Measurements from ENCODE around the gene SCO2.

Gene SCO2

GRCh38 chr22:50505776-50506610, 19.4 kb downstream of the SCO2 start:
- H3K9me3 ChIP-seq (ENCODE audit: control insufficient read depth, low read length) = no peaks in the 10 kb centered on the region
- H3K27me3 ChIP-seq (ENCODE audit: control insufficient read depth, insufficient read depth, low read length, poor library complexity, severe bottlenecking) = no peaks in the 10 kb centered on the region
- 88 to 89% methylated on average over 41 of the region's 41 CpGs for WGBS, 2 experiments
- H3K4me1 ChIP-seq (ENCODE audit: control insufficient read depth, insufficient read depth, low read length) = peaks cover 9% of the 10 kb centered on the region
- no peak overlapping the region for H3K4me3 ChIP-seq (ENCODE audit: insufficient read depth, low read depth, low read length)
- peaks cover 4% of the 10 kb centered on the region for H3K36me3 ChIP-seq (ENCODE audit: control insufficient read depth, insufficient read depth, low read length)
- no peak overlapping the region for H3K27ac ChIP-seq (ENCODE audit: insufficient read depth, low read depth, low read length, poor library complexity, severe bottlenecking)

DNA sequence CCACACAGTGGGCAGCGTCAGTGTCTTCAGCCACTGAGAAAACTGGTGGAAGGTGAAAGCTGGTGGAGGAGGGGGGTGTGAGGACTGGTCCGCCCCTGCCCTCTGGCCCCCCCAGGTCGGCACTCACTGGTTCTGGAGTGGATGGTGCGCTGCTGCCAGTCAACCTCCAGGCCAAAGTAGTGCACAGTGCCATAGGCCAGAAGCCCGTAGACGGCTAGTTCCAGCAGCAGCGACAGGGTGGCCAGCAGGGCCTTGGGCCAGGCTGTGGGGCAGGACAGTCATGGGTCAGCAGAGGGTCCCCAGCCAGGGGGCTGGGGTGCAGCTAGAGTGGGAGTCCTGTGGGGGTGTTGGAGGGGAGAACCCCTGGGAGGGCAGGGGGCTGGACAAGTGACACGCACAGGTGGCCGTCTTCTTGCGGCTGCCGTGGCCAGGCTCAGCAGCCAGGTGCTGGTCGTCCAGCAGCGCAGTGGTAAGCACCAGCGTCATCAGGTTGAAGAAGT, 20.1 kb downstream of the SCO2 start:
- Histone ChIP-seq H3K27ac (ENCODE audit: insufficient read depth, low read depth, low read length, poor library complexity, severe bottlenecking) (no peak overlapping the region), H3K4me3 (ENCODE audit: insufficient read depth, low read depth, low read length) (no peak overlapping the region), H3K27me3 (ENCODE audit: control insufficient read depth, insufficient read depth, low read length, poor library complexity, severe bottlenecking) (no peaks in the 10 kb centered on the region), H3K36me3 (ENCODE audit: control insufficient read depth, insufficient read depth, low read length) (peaks cover 4% of the 10 kb centered on the region), H3K4me1 (ENCODE audit: control insufficient read depth, insufficient read depth, low read length) (peaks cover 9% of the 10 kb centered on the region), H3K9me3 (ENCODE audit: control insufficient read depth, low read length) (no peaks in the 10 kb centered on the region)
- WGBS, 2 experiments = 92 to 93% methylated on average over 14 of the region's 14 CpGs

DNA sequence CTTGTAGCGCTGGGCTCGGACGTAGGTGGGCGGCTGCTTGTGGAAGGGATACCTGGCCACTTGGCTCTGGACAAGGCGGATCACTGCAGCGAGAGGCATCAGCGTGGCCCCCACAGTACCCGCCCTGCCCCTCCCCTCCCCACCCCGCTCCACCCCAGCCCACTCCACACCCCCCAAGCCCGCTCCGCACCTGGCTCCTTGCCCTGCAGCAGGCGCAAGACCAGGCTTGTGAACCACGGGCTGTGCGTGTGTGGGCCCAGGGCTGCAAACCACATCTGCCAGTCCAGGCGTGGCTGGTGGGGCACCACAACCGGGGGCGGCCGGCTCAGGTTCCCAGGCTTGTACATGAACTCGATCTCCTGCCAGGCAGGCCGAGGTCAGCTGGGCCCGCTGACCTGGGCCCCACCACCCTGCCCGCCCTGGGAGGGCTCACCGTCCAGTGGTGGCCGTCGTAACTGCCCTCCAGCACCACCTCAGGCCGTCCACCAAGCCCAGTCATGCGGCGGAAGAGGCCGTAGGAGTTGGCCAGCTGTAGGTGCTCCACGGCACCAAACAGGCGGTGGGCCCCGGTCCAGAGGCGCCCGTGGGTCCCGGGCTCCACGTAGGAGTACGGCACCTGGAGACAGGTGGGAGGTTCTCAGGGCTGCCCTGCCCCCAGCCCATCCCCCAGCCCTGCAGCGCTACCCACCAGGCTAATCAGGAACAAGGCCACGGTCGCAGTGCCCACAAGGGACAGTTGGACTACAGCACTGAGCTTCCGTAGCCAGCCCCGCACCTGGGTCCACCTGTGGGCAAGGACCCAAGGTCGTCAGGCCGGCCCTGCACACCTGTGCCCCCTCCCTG, 20.8 kb downstream of the SCO2 start:
- H3K4me3 ChIP-seq (ENCODE audit: insufficient read depth, low read depth, low read length) = no peak overlapping the region
- no peaks in the 10 kb centered on the region for H3K27me3 ChIP-seq (ENCODE audit: control insufficient read depth, insufficient read depth, low read length, poor library complexity, severe bottlenecking)
- H3K36me3 ChIP-seq (ENCODE audit: control insufficient read depth, insufficient read depth, low read length) = peaks cover 4% of the 10 kb centered on the region
- H3K4me1 ChIP-seq (ENCODE audit: control insufficient read depth, insufficient read depth, low read length) = peaks cover 8% of the 10 kb centered on the region
- H3K27ac ChIP-seq (ENCODE audit: insufficient read depth, low read depth, low read length, poor library complexity, severe bottlenecking) = no peak overlapping the region
- no peaks in the 10 kb centered on the region for H3K9me3 ChIP-seq (ENCODE audit: control insufficient read depth, low read length)
- WGBS, 2 experiments = 94 to 95% methylated on average over 42 to 43 of the region's 44 CpGs

DNA sequence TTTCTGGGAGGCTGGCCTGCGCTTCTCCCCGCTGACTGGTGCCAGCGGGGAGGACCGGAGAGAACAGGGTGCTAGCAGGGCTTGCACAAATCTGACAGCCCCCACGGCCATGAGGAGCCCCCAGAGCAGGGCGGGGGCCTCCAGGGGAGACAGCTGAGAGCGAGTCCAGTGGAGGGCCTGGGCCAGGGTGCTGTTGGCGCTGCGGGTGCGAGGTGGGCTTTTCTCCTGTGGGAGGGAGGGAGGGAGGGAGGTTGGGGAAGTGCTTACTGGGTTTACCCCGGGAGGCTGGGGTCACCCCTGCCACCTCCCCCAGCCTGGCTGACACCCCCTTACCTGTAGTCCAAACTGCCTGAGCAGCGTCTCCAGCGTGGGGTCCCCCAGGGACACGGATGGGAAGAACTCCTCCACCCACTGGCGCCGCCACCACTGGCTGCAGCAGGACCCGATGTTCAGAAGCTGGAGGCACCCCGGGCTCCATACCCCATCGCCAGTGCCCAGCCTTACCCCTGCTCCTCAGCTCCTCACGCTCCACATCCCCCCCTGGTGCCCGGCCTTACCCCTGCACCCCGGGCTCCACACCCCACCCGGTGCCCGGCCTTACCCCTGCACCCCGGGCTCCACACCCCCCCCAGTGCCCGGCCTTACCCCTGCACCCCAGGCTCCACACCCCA, 21.8 kb downstream of the SCO2 start:
- Histone ChIP-seq H3K4me3 (ENCODE audit: insufficient read depth, low read depth, low read length) (no peak overlapping the region), H3K4me1 (ENCODE audit: control insufficient read depth, insufficient read depth, low read length) (no peaks in the 10 kb centered on the region), H3K27ac (ENCODE audit: insufficient read depth, low read depth, low read length, poor library complexity, severe bottlenecking) (no peak overlapping the region), H3K36me3 (ENCODE audit: control insufficient read depth, insufficient read depth, low read length) (peaks cover 4% of the 10 kb centered on the region), H3K9me3 (ENCODE audit: control insufficient read depth, low read length) (no peaks in the 10 kb centered on the region), H3K27me3 (ENCODE audit: control insufficient read depth, insufficient read depth, low read length, poor library complexity, severe bottlenecking) (no peaks in the 10 kb centered on the region)
- WGBS, 2 experiments = 94 to 95% methylated on average over 24 of the region's 26 CpGs

DNA sequence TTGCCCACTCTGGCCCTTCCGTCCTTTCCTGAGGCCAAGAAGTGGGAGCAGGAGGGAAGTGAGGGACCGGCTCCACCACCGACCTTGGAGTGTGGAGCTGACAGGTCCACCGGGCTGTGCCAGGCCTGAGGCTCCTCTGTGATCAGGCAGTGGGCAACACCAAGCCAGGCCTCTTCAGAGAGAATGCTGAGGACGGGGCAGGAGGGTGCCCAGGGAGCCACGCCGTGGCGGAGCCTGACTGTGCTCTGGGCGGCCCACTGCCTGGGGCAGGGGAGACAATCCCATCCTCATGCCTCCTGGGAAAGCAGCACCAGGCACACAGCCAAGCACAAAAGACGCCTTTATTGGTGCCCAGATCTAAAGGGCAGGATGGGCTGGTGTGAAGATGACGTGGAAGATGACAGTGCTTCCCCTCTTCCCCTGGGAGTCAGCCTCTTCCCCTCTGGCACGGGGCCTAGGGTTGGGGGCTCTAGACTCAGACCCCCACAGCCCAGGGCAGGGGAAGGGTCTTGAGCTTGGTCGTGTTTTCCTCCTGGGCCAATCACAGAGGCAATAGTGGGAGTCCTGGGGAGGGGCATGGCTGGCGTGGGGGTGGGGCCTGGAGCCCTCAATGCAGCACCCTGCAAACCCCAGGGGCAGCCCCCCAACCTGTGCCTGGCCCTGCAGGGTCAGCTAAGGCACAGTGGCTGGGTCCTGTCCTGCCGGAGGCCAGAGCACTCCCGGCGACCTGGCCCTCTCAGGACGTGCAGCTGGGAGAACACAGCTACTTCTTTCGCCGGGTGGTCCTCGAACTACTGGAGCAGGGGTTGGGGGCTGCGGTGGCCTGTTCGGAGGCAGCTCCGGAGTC, 22.5 kb downstream of the SCO2 start:
- Histone ChIP-seq H3K4me3 (ENCODE audit: insufficient read depth, low read depth, low read length) (no peak overlapping the region), H3K4me1 (ENCODE audit: control insufficient read depth, insufficient read depth, low read length) (no peaks in the 10 kb centered on the region), H3K27ac (ENCODE audit: insufficient read depth, low read depth, low read length, poor library complexity, severe bottlenecking) (no peak overlapping the region), H3K27me3 (ENCODE audit: control insufficient read depth, insufficient read depth, low read length, poor library complexity, severe bottlenecking) (no peaks in the 10 kb centered on the region), H3K36me3 (ENCODE audit: control insufficient read depth, insufficient read depth, low read length) (peaks cover 4% of the 10 kb centered on the region), H3K9me3 (ENCODE audit: control insufficient read depth, low read length) (no peaks in the 10 kb centered on the region)
- WGBS, 2 experiments = 93 to 96% methylated on average over 24 of the region's 24 CpGs

- Histone ChIP-seq H3K27ac (ENCODE audit: insufficient read depth, low read depth, low read length, poor library complexity, severe bottlenecking) (no peak overlapping the region), H3K4me3 (ENCODE audit: insufficient read depth, low read depth, low read length) (no peak overlapping the region), H3K4me1 (ENCODE audit: control insufficient read depth, insufficient read depth, low read length) (no peaks in the 10 kb centered on the region), H3K27me3 (ENCODE audit: control insufficient read depth, insufficient read depth, low read length, poor library complexity, severe bottlenecking) (no peaks in the 10 kb centered on the region), H3K9me3 (ENCODE audit: control insufficient read depth, low read length) (no peaks in the 10 kb centered on the region), H3K36me3 (ENCODE audit: control insufficient read depth, insufficient read depth, low read length) (peaks cover 4% of the 10 kb centered on the region)
- 93 to 94% methylated on average over 6 of the region's 6 CpGs for WGBS, 2 experiments
Measured at GRCh38 chr22:50502096-50502495, 23.3 kb downstream of the SCO2 start.

- Histone ChIP-seq H3K27me3 (ENCODE audit: control insufficient read depth, insufficient read depth, low read length, poor library complexity, severe bottlenecking) (no peaks in the 10 kb centered on the region), H3K4me1 (ENCODE audit: control insufficient read depth, insufficient read depth, low read length) (no peaks in the 10 kb centered on the region), H3K36me3 (ENCODE audit: control insufficient read depth, insufficient read depth, low read length) (peaks cover 3% of the 10 kb centered on the region), H3K4me3 (ENCODE audit: insufficient read depth, low read depth, low read length) (no peak overlapping the region), H3K27ac (ENCODE audit: insufficient read depth, low read depth, low read length, poor library complexity, severe bottlenecking) (no peak overlapping the region), H3K9me3 (ENCODE audit: control insufficient read depth, low read length) (no peaks in the 10 kb centered on the region)
- whole genome bisulfite sequencing, 2 experiments = 95 to 96% methylated on average over 12 of the region's 12 CpGs
Measured at GRCh38 chr22:50500452-50500851, 24.9 kb downstream of the SCO2 start.

GRCh38 chr22:50498322-50498890, 27.0 kb downstream of the SCO2 start:
- H3K9me3 ChIP-seq (ENCODE audit: control insufficient read depth, low read length) = no peaks in the 10 kb centered on the region
- no peaks in the 10 kb centered on the region for H3K4me1 ChIP-seq (ENCODE audit: control insufficient read depth, insufficient read depth, low read length)
- H3K4me3 ChIP-seq (ENCODE audit: insufficient read depth, low read depth, low read length) = no peak overlapping the region
- 29 to 32% methylated on average over 13 of the region's 13 CpGs for WGBS, 2 experiments
- H3K27me3 ChIP-seq (ENCODE audit: control insufficient read depth, insufficient read depth, low read length, poor library complexity, severe bottlenecking) = no peaks in the 10 kb centered on the region
- H3K27ac ChIP-seq (ENCODE audit: insufficient read depth, low read depth, low read length, poor library complexity, severe bottlenecking) = no peak overlapping the region
- no peaks in the 10 kb centered on the region for H3K36me3 ChIP-seq (ENCODE audit: control insufficient read depth, insufficient read depth, low read length)

DNA sequence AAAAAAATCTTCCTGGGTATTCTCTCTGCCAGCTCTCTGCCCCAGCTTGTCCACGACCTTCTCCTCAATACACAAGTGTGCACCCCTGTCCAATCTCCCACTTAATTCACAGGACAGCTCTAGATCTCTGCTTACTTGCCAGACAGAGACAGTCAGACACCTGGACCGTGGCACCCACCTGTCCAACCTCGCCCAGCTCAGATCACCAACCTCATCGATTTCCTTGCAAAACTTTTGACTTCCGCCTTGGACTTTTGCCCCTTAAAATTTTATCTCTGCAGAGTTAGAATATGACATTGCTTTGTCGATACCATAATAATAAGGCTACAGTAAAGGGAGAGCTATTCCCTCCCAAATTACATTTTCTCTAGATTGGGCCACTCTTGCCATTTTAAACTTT, 28.3 kb downstream of the SCO2 start:
- 92 to 93% methylated on average over 6 of the region's 6 CpGs for WGBS, 2 experiments
- H3K36me3 ChIP-seq (ENCODE audit: control insufficient read depth, insufficient read depth, low read length) = no peaks in the 10 kb centered on the region
- no peak overlapping the region for H3K4me3 ChIP-seq (ENCODE audit: insufficient read depth, low read depth, low read length)
- no peaks in the 10 kb centered on the region for H3K27me3 ChIP-seq (ENCODE audit: control insufficient read depth, insufficient read depth, low read length, poor library complexity, severe bottlenecking)
- no peaks in the 10 kb centered on the region for H3K9me3 ChIP-seq (ENCODE audit: control insufficient read depth, low read length)
- H3K27ac ChIP-seq (ENCODE audit: insufficient read depth, low read depth, low read length, poor library complexity, severe bottlenecking) = no peak overlapping the region
- no peaks in the 10 kb centered on the region for H3K4me1 ChIP-seq (ENCODE audit: control insufficient read depth, insufficient read depth, low read length)
